Tibial nerve (tissue), 4 donors: ENCODE data around the gene TMC8. TPM values are rescaled to one million over a fixed set of nuclear protein-coding genes. Genes with fewer than 3 reads are reported as not detected.
"Not testable (repeated sequence)": the region's sequence is repeated elsewhere in the genome, so short reads cannot be mapped to it uniquely, and the experiment has no call there.

Experiments used
- DNase-seq, 2 donors: peaks; one replicate each; pipeline ENCODE4 v3.0.0-alpha.2; 2019; ENCODE audit warnings: low spot score in 2 of 2
- H3K27ac ChIP-seq, 4 donors: fragments of 200-600 bp; sonication (generic) in 3 of 4; one replicate each; pipeline ENCODE4 v1.5.1; 2017 to 2019; ENCODE audit warnings: mild to moderate bottlenecking in 1 of 4
- H3K27me3 ChIP-seq, 2 donors: fragments of 200-600 bp; sonication (generic) in 1 of 2; one replicate each; pipeline versions ENCODE4 v1.5.1 to v1.6.0; 2017 to 2019
- H3K36me3 ChIP-seq, 3 donors: fragments of 200-600 bp; sonication (generic); one replicate each; pipeline ENCODE4 v1.5.1; 2018 to 2019
- H3K4me1 ChIP-seq, 4 donors: fragments of 200-600 bp; sonication (generic) in 3 of 4; one replicate each; pipeline ENCODE4 v1.5.1; 2017 to 2019
- H3K4me3 ChIP-seq, 4 donors: fragments of 200-600 bp; sonication (generic) in 3 of 4; one replicate each; pipeline ENCODE4 v1.5.1; 2017 to 2019; ENCODE audit warnings: mild to moderate bottlenecking in 1 of 4, moderate library complexity in 1 of 4
- H3K9me3 ChIP-seq, 4 donors: fragments of 200-600 bp; sonication (generic) in 3 of 4; one replicate each; pipeline ENCODE4 v1.5.1; 2017 to 2019
- CTCF ChIP-seq, 5 experiments: fragments of 200-600 bp in 3 of 5; fragments of 450-650 bp in 2 of 5; sonication (generic) in 3 of 5; IDR thresholded peaks; one replicate each; pipeline ENCODE4 v1.5.1; 2016 to 2019; ENCODE audit warnings: antibody characterized with exemption in 5 of 5, mild to moderate bottlenecking in 3 of 5, moderate library complexity in 2 of 5
- EP300 ChIP-seq, 2 donors: sonication (generic); formaldehyde crosslinking; IDR thresholded peaks; one replicate each; pipeline ENCODE4 v1.6.1; 2017; ENCODE audit warnings: antibody characterized with exemption in 2 of 2, mild to moderate bottlenecking in 1 of 2
- POLR2A ChIP-seq, 2 donors: fragments of 450-650 bp; IDR thresholded peaks; one replicate each; pipeline ENCODE4 v1.6.1; 2017; ENCODE audit warnings: antibody characterized with exemption in 2 of 2, mild to moderate bottlenecking in 2 of 2, moderate library complexity in 2 of 2
- WGBS, 2 donors: methylation state at CpG; one replicate each; pipeline ENCODE4 v1.1.5; 2018; 5-methylcytosine and 5-hydroxymethylcytosine counted together
- total RNA-seq, 4 donors: library from RNA; depleted of rRNA; stranded (reverse); fragments of >200 nt; gene quantifications; one replicate each; pipeline ENCODE4 v1.1.0, GENCODE V29; 2016

TMC8 gene
- total RNA-seq, 4 donors from 2014 or later, result 5.2 to 18.3 (median 6.7) TPM

DNA sequence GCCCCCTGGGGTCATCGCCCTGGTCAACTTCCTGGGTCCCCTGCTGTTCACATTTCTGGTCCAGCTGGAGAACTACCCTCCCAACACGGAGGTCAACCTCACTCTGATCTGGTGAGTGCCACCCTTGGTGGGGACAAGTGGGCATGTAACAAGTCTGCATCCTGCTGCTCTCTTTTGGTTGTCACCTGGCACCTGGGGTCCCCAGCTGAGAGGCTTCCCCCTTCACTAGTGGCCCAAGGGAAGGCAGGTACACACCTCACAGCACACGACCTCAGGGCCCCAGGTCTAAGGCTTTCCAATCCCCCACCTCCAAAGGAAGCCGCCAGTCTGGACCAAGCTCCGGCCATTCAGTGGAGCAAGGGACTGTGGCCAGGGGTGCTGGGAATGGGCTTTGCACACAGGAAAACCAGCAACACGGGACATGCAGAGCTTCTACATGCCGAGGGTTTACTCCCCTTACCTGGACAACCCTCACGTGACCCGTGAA lies 4.4 kb downstream of the TMC8 start:
- DNase-seq, result no peak
- H3K4me3 ChIP-seq, result no peak overlapping the region
- peaks cover 0 to 30% (median 21%) of the 10 kb centered on the region in 4 donors for H3K4me1 ChIP-seq
- H3K9me3 ChIP-seq, result no peaks in the 10 kb centered on the region
- H3K36me3 ChIP-seq, result no peaks in the 10 kb centered on the region
- 77 to 83% methylated on average over 9 of the region's 9 CpGs for WGBS, 2 donors
- H3K27ac ChIP-seq, result no peak overlapping the region
- TF ChIP-seq EP300 (IDR thresholded peaks at IDR 0.05), result no peak
- TF ChIP-seq POLR2A (IDR thresholded peaks at IDR 0.05), result no peak
- TF ChIP-seq CTCF (IDR thresholded peaks at IDR 0.05), result no peak
- H3K27me3 ChIP-seq, result no peaks in the 10 kb centered on the region

DNA sequence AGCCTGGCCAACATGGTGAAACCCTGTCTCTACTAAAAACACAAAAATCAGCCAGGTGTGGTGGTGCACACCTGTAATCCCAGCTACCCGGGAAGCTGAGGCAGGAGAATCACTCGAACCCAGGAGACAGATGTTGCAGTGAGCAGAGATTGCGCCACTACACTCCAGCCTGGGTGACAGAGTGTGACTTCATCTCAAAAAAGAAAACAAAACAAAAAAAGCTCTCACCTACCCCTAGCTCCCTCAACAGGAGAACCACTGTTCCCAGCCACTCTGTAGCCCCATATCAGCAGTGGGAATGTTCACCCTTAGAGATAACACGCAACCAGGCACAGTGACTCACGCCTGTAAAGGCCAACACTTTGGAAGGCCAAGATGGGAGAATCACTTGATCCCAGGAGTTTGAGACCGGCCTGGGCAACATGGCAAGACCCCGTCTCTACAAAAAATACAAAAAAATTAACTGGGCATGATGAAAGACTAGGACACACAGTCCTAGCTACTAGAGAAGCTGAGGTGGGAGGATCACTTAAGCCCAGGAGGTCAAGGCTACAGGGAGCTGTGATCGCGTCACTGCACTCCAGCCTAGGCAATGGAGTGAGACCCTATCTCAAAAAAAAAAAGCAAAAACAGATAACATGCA lies 5.4 kb downstream of the TMC8 start:
- Histone ChIP-seq H3K4me3 (no peak overlapping the region), H3K9me3 (no peaks in the 10 kb centered on the region), H3K27ac (no peak overlapping the region), H3K27me3 (no peaks in the 10 kb centered on the region), H3K36me3 (no peaks in the 10 kb centered on the region), H3K4me1 (peaks cover 0 to 28% (median 23%) of the 10 kb centered on the region in 4 donors)
- 91 to 92% methylated on average over 9 of the region's 9 CpGs for WGBS, 2 donors
- no peak for DNase-seq
- no peak for TF ChIP-seq EP300 (IDR thresholded peaks at IDR 0.05)
- TF ChIP-seq CTCF (IDR thresholded peaks at IDR 0.05), result no peak
- no peak for TF ChIP-seq POLR2A (IDR thresholded peaks at IDR 0.05)

- Histone ChIP-seq H3K9me3 (no peaks in the 10 kb centered on the region), H3K4me1 (peaks cover 0 to 25% (median 13%) of the 10 kb centered on the region in 4 donors), H3K27ac (no peak overlapping the region), H3K36me3 (no peaks in the 10 kb centered on the region), H3K27me3 (no peaks in the 10 kb centered on the region), H3K4me3 (no peak overlapping the region)
- 68 to 71% methylated on average over 22 to 26 of the region's 26 CpGs for WGBS, 2 donors
- no peak for TF ChIP-seq POLR2A (IDR thresholded peaks at IDR 0.05)
- TF ChIP-seq CTCF (IDR thresholded peaks at IDR 0.05), result peak in 1 of 5 experiments; percentile 33
- no peak for TF ChIP-seq EP300 (IDR thresholded peaks at IDR 0.05)
- no peak for DNase-seq
These were observed 7.0 kb downstream of the TMC8 start for GRCh38 chr17:78137392-78138203.

DNA sequence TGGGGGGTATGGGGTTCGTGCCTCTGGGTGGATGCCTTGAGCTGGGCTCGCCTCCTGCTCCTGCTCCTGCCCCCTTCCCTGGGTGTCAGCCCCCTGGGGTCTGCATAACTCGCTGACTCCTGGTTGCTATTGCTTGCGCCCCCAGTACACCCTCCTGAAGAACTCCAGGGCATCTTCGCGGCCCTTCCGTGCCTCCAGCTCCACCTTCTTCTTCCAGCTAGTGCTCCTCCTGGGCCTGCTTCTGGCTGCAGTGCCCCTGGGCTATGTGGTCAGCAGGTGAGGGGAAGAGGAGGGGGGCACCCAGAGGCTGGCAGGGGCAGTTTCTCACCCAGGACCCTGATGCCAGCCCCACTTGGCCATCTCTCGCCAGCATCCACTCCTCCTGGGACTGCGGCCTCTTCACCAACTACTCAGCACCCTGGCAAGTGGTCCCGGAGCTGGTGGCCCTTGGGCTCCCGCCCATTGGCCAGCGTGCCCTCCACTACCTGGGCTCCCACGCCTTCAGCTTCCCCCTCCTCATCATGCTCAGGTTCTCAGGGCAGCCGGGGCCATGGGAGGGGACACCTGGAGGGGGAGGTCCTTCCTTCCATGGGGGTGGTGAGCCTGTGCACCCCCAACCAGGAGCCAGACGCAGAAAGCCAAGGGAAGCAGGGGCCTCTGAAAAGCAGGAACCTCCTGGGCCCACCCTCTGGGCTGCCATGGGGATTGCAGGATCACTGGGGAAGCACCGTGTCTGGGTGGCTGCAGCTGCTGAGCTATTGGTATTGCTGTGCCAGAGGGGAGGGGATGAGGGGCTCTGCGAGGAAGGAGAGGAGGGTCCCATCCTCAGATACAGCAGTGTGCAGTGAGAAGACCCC lies 7.9 kb downstream of the TMC8 start:
- H3K9me3 ChIP-seq, result no peaks in the 10 kb centered on the region
- no peak for DNase-seq
- H3K4me1 ChIP-seq, result peaks cover 0 to 29% (median 13%) of the 10 kb centered on the region in 4 donors
- no peak for TF ChIP-seq POLR2A (IDR thresholded peaks at IDR 0.05)
- TF ChIP-seq CTCF (IDR thresholded peaks at IDR 0.05), result no peak
- no peak for TF ChIP-seq EP300 (IDR thresholded peaks at IDR 0.05)
- H3K4me3 ChIP-seq, result no peak overlapping the region
- 85 to 90% methylated on average over 14 to 16 of the region's 17 CpGs for WGBS, 2 donors
- H3K36me3 ChIP-seq, result no peaks in the 10 kb centered on the region
- H3K27ac ChIP-seq, result peak overlapping the region in 2 of 4 donors; percentile 44 to 52
- H3K27me3 ChIP-seq, result no peaks in the 10 kb centered on the region

DNA sequence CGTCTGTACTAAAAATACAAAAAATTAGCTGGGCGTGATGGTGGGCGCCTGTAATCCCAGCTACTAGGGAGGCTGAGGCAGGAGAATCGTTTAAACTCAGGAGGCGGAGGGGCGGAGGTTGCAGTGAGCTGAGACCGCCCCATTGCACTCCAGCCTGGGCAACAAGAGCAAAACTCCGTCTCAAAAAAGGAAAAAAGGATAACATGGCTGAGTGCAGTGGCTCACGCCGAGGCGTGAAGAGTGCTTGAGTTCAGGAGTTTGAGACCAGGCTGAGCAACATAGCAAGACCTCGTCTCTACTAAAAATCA lies 9.2 kb downstream of the TMC8 start:
- H3K36me3 ChIP-seq, H3K9me3 ChIP-seq, H3K27me3 ChIP-seq, H3K4me3 ChIP-seq, DNase-seq: not testable (repeated sequence)
- peaks cover 1 to 43% (median 19%) of the 10 kb centered on the region in 4 donors for H3K4me1 ChIP-seq
- peak overlapping the region in 3 of 4 donors; percentile 44 to 70 (median 52) for H3K27ac ChIP-seq
- 83% methylated on average over 12 of the region's 12 CpGs for WGBS, 2 donors
